Measurements from ENCODE around the gene BRSK2. TPM values are rescaled to one million over a fixed set of nuclear protein-coding genes. Genes with fewer than 3 reads are reported as not detected.

BRSK2 gene
- total RNA-seq, 4 donors from 2014 or later = 0.23 to 0.68 TPM; not detected in 2

DNA sequence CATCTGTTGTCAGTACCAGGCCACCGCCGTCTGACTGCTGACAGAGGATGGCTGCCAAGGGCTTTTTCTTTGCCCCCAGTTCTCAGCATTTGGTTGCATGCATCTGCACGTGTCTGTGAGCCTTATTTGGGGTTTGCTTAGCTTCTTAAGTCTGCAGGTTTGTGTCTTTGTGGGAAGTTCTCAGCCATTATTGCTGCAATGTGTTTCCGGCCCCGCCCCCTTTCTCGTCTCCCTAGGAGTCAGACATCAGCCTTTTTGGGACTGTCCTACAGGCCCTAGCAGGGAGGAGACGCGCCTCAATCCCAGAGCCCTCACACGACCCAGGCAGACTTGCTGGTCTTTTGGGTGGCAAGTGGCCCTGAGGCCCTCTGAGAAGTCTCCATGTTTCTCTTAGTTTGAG lies 88.8 kb downstream of the BRSK2 start:
- 78 to 81% methylated on average over 8 of the region's 9 CpGs for WGBS, 2 donors
- no peak overlapping the region for H3K4me3 ChIP-seq (ENCODE audit: low read depth, poor library complexity, severe bottlenecking)
- intact Hi-C loops (cut with DNase I; ENCODE audit: low total_unique reads) = no loop called here
- TF ChIP-seq POLR2A (IDR thresholded peaks at IDR 0.05) = no peak
- TF ChIP-seq, protein P1, sequence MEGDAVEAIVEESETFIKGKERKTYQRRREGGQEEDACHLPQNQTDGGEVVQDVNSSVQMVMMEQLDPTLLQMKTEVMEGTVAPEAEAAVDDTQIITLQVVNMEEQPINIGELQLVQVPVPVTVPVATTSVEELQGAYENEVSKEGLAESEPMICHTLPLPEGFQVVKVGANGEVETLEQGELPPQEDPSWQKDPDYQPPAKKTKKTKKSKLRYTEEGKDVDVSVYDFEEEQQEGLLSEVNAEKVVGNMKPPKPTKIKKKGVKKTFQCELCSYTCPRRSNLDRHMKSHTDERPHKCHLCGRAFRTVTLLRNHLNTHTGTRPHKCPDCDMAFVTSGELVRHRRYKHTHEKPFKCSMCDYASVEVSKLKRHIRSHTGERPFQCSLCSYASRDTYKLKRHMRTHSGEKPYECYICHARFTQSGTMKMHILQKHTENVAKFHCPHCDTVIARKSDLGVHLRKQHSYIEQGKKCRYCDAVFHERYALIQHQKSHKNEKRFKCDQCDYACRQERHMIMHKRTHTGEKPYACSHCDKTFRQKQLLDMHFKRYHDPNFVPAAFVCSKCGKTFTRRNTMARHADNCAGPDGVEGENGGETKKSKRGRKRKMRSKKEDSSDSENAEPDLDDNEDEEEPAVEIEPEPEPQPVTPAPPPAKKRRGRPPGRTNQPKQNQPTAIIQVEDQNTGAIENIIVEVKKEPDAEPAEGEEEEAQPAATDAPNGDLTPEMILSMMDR (IDR thresholded peaks at IDR 0.05) = no peak
- DNase-seq (ENCODE audit: low spot score in 2 of 2) = no peak

DNA sequence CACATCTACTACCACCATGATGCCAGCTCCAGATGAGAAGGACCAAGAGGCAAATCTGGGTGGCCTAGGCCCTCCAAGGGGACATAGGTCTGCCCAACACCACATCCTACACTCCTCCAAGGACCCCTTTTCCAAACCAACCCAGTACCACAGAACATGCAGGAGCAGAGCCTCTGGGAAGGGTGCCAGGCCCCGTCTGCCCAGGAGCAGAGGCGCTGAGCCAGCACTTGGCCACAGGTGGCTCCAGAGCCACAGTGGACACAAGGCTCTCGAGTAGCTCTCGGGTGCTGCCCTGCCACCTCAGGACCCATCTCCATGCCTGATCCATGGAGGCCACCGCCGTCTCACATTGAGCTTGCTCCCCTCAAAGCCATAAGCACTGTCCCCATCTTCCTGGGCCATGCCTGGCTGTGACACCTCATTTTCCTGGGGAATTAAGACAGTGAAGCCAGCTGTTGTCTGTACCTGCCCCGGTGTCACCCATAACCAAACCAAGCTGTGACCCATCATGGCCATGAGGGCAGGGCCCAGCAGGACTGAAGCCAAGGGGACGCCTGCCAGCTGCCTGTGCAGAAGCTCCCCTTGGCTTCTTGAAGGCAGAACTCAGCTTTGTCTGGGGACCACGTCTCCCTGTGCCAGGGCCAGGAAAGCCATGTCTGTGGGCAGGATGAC lies 89.4 kb downstream of the BRSK2 start:
- TF ChIP-seq POLR2A (IDR thresholded peaks at IDR 0.05) = no peak
- TF ChIP-seq, protein P1 (IDR thresholded peaks at IDR 0.05) = no peak
- DNase-seq (ENCODE audit: low spot score in 2 of 2) = no peak
- no peak overlapping the region for H3K4me3 ChIP-seq (ENCODE audit: low read depth, poor library complexity, severe bottlenecking)
- WGBS, 2 donors = 79 to 80% methylated on average over 7 to 9 of the region's 9 CpGs
- intact Hi-C loops (cut with DNase I; ENCODE audit: low total_unique reads) = no loop called here

DNA sequence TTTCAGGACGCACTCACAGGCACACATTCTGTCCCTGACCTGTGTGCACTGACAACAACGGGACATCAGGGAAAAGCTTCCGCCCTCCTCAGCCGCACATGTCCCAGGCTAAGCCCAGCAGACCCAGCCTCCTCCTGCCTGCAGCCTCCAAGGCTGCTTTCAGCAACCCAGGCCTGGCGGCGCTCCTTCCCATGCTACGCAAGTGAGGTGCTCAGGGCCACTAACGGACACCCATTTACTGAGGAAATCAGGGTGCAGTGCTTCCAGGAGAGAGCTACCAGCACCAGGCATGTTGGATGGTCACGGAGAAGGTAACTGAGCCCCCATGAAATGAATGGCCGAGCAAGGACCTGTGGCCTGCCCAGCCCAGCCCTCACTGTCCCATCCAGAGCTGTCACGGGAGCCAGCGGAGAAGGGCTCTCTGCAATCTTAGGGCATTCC lies 90.0 kb downstream of the BRSK2 start:
- TF ChIP-seq, protein P1 (IDR thresholded peaks at IDR 0.05) = no peak
- 90 to 96% methylated on average over 12 of the region's 12 CpGs for WGBS, 2 donors
- intact Hi-C loops (cut with DNase I; ENCODE audit: low total_unique reads) = no loop called here
- no peak overlapping the region for H3K4me3 ChIP-seq (ENCODE audit: low read depth, poor library complexity, severe bottlenecking)
- DNase-seq (ENCODE audit: low spot score in 2 of 2) = no peak

DNA sequence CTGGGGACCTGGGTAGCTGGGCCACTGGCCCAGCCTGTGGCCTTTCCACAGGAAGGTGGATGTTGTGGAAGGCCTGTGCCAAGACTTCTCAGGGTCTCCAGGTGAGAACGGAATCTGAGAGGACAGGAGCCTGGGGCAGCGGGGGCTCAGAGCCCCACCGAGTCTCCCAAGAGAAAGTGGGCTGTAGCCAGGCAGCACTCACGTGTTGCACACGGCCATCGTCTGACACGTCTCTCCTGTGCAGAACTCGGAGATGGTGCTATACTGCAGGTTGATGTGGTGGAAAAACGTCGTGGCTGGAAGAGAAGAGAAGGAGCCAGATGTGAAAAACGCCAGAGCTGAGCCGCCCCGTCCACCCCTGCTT lies 90.4 kb downstream of the BRSK2 start:
- no peak for DNase-seq (ENCODE audit: low spot score in 2 of 2)
- WGBS, 2 donors = 81 to 82% methylated on average over 13 of the region's 13 CpGs
- no peak for TF ChIP-seq POLR2A (IDR thresholded peaks at IDR 0.05)
- TF ChIP-seq, protein P1 (IDR thresholded peaks at IDR 0.05) = no peak
- no peak overlapping the region for H3K4me3 ChIP-seq (ENCODE audit: low read depth, poor library complexity, severe bottlenecking)
- intact Hi-C loops (cut with DNase I; ENCODE audit: low total_unique reads) = no loop called here

- WGBS, 2 donors = 91 to 92% methylated on average over 35 to 36 of the region's 36 CpGs
- no peak for DNase-seq (ENCODE audit: low spot score in 2 of 2)
- TF ChIP-seq POLR2A (IDR thresholded peaks at IDR 0.05) = no peak
- TF ChIP-seq, protein P1 (IDR thresholded peaks at IDR 0.05) = no peak
- H3K4me3 ChIP-seq (ENCODE audit: low read depth, poor library complexity, severe bottlenecking) = no peak overlapping the region
- intact Hi-C loops (cut with DNase I; ENCODE audit: low total_unique reads) = no loop called here
Measured at GRCh38 chr11:1480555-1481482, 91.1 kb downstream of the BRSK2 start.
